NCI-H2081 treated with DMSO at 0.1 percent for 48 hours (cell line): ENCODE measurements around the gene EXOC3L2.

Source experiments
- DNase-seq: peaks from one replicate; lab custom pipeline; 2025; lab: John Stamatoyannopoulos, UW

Gene EXOC3L2

DNA sequence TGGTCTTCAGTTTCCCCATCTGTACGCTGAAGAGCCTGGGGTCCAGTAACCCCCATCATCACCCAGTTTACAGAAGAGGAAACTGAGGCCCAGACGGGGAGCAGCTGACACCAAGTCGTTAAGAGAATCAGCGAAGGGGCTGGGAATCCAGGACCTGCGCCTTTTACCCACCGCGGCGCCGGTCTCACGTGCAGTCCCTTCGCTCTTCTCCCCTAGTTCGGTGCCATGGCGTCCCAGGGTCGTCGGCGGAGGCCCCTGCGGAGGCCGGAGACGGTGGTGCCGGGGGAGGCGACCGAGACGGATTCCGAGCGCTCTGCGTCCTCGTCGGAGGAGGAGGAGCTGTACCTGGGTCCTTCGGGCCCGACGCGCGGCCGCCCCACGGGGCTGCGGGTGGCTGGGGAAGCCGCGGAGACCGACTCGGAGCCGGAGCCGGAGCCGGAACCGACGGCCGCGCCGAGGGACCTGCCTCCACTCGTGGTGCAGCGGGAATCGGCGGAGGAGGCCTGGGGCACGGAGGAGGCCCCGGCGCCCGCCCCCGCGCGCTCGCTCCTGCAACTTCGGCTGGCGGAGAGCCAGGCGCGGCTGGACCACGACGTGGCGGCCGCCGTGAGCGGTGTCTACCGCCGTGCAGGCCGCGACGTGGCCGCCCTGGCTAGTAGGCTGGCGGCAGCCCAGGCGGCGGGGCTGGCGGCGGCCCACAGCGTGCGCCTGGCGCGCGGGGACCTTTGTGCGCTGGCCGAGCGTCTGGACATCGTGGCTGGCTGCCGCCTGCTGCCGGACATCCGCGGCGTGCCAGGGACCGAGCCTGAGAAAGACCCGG, 65.9 kb downstream of the EXOC3L2 start:
- DNase-seq: no peak

DNA sequence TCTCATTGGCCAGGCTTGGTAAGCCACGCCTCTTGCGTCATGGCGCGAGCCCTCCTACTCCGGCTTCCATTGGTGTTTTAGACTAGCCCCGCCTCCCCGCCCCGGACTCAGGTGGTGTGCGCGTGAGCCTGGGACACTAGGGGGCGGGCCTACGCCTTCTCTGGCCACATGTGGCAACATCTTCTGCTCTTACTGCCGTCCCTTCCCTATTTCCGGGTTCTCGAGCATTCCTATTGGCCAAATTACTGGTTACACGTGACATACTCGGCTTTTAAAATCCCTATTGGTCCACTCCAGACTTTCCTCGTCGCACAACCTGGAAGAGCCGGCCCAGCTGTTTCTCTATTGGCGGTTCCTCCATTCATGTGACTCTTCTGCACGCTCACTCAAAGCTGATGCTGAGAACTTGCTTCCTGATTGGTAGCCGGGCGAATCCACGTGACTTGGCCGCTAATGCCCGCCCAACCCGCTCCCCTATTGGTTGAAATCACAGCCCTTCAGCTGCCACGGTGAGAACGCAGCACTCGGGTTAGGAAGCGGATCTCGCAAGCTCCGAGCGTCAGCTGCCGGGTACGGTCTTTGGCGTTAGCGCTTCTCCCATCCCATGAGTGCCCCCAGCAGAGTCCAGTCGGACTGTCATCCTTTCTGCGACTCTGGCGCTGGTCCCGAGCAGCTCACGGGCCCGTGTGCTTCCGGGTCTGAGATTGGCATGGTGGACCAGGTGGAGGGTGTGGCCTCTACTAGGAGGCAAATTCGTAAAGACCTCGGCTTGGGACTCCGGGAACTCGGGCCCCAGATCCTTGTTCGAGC, 66.7 kb downstream of the EXOC3L2 start, which contains the start of gene BLOC1S3:
BLOC1S3 (plus strand) TSS at position 523 of the 810 bp plus-strand sequence. CDS start 513 bp downstream, outside the sequence.
- DNase-seq: peak; percentile 100

DNA sequence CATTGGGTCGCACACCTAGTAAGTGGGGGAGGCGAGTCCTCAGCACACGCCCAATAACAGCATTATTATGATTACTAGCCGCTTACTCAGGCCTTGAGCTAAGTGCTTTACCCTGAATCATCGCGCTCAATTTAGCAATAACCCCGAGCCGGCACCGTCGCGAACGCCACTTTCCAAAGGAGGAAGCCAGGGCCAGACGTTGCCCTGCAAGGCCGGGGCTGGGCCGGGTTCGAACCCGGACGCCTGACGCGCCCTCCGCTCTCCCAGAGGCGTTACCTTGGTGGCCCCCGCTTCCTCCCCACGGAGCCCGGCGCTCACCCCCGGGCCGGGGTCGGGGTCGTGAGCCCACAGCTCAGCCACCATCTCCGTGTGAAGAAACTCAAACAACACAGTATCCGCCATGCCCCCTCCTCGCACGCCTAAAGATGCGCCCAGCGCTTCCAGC, 67.4 kb downstream of the EXOC3L2 start, which contains the start of gene TRAPPC6A:
TRAPPC6A (minus strand) TSS at position 421 of the 445 bp plus-strand sequence; CDS start at position 402, 19 bp downstream.
- DNase-seq: no peak

DNA sequence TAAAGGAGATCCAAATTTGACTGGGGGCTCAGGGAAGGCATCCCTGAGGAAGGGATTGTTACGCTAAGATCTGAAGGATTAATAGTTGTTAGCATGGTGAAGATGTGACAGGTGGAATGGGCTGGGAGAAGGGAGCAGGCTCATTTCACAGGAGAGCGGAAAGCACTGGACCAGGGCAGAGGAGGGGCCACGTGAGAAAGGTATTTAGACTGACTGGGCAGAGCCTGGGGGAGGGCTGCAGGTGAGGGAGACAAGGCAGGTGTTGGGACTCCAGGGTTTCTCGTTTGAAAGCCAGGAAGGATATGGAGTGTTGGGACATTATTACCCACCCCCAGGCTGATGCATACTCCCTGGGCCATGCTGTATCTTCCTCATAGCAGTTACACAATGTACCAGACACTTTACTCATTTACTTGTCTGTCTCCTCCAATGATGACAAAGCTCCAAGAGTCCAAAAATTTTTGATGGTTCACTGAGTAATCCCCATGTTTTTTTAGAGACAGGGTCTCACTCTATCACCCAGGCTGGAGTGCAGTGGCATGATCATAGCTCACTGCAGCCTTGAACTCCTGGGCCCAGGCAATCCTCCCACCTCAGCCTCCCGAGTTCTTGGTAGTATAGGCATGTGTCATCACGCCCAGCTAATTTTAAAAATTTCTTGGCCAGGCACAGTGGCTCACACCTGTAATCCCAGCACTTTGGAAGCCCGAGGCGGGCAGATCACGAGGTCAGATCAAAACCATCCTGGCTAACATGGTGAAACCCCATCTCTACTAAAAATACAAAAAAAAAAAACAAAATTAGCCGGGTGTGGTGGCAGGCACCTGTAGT, 69.5 kb downstream of the EXOC3L2 start:
- no peak for DNase-seq

DNA sequence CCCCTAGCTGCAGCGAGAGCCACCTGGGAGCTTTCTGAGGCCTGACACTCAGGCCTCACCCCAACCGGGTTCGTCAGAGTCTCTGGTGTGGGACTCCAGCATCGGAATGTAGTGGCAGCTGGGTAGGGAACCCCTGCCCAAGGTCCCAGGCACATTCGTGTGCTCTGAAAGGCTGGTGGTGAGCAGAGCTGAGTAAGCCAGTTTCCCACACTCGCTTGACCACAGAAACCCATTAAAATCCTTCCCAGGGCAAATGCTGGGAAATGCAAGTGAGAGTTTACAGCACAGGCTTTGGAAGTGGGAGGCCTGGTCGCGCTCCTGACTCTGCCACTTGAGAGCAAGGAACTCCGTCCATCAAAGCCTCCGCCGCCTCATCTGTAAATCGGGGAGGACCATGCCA, 71.4 kb downstream of the EXOC3L2 start:
- no peak for DNase-seq

DNA sequence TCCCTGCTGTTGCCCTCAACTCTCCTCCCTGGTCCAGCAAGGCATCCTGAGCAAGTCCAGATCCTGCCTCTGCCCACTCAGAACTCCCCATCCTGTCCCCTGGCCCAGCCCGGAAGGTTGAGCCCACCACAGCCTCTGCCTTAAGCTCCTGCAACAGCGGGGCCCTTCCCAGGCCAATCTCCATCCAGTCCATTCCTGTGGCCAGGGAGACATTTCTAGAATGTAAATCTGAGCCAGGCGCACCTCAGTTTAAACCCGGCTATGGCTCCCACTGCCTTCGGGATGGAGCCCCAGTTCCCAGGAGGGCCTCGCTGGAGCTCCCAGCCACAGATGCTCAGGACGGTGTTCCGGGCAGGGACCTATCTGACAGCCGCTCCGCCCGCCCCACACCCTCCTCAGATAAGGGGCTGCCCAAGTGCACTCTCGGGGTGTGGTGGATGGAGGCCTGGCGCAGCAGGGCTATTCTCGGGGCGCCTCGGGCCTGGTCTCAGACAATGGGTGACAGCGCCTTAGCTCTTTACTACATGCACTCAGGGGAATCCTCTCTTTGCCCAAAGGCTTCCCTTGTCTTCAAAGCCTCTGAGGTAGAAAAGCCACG, 72.5 kb downstream of the EXOC3L2 start:
- no peak for DNase-seq

DNA sequence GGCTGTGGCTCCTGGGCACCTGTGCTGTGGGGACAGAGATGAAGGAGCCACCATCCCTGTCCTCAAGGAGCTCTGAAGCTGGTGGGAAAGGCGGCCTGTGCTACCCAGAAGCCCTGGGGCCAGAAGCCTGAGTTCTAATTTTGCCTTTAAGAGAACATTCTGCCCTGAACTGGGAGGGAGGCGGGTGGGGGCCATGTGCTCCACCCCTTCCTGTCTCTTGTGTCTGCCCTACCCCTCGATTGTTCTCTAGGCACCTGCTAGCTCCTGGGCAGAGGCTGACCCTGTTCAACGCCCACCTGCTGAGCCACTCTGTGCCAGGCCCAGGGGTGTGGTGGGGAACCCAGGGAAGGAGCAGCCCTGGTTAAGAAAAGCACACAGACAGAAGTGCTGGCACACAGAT, 73.0 kb downstream of the EXOC3L2 start:
- no peak for DNase-seq

DNA sequence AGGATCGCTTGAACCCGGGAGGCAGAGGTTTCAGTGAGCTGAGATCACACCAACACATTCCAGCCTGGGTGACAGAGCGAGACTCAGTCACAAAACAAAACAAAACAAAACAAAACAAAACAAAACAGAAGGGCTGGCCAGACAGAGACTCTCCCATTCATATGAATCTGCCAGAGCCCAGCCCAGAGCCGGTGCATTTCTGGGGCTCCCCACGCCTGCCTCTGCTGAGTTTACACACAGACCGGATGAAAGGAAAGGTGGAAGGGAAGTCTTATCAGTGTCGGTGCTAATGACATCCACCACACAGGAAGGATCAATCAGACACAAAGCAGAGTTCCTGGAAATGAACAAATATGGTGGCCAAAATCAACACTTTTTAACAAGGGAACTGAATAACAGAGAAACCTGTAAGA, 74.0 kb downstream of the EXOC3L2 start:
- no peak for DNase-seq

DNA sequence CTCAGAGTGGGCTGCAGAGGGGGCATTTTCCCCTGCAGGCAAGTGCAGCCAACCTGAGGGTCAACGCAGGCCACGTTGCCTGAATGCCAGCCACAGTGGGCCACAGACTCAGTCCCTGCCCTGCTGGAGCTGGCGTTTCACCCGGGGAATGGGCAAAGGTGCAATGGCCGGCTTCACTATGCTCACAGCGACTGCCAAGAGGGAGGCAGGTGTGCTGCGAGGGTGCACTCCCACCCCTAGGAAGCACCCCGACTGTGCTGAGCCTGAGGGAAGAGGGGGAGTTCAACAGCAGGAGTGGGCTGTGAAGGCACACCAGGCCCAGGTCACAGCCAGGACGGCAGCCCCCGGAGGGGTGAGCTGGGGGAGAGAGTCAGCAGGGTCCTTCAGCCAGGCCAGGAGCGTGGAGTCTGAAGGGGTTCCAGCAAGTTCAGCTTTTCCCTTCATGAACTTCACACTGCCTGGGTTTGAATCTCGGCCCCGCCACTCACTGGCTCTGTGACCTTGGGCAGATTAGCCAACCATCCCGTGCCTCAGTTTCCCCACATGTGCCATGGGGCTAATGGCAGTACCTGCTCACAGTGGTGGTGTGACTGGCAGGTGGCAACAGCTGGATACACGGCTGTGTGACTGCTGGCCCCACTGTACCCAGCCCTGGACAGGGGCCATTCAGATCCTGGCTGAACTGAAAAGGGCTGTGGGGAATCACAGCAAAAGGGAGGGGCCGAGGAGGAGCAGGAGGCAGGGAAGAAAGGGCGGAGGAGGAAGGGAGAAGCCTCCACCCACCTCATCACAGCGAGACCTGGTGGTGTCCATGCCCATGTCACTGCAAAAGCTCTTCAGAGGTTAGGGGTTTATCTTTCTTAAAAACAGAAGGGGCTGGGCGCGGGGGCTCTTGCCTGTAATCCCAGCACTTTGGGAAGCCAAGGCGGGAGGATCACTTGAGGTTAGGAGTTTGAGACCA, 74.8 kb downstream of the EXOC3L2 start:
- DNase-seq: no peak

DNA sequence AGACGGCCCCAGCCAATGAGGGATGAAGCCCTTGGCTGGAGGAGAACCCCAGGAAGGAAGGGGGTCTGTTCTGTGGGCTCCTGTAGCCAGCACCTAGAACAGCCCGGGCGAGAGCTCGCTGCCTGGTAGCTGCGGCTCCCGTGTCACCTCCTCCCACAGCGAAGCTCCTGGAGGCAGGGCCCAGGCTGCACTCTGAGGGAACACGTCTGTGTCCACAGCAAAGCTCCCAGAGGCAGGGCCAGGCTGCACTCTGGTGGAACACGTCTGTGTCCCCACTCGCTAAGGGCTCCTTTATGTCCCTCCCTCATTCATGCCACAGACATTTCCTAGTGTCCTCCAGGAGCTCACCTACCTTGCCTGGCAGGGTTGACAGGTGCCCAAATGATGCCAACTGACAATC, 75.6 kb downstream of the EXOC3L2 start:
- no peak for DNase-seq

DNA sequence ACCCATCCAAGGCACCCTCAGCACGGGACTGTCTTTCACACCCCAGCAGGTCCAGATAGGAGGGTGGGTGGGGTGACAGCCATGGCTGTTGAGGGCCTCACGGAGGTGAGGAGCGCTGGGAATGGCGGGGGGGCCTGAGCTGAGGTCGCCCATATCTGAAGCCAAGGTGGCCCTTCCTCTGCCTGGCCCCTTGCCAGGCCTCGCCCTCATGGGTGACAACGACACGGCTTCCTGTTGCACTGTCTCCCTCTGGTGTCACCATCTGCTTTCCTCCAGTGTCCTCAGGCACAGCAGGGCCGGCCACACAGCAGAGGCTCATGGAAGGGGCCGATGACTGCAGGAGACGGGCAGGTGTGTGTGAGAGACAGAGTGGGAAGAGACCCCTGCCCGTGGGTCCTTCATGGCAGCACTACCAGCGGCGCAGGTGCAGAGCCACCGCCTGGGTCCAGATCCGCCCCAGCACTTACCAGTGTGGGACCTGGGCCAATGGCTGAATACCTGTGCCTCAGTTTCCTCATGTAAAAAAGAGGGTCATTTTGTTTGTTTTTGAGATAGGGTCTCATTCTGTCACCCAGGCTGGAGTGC, 76.3 kb downstream of the EXOC3L2 start:
- no peak for DNase-seq

DNA sequence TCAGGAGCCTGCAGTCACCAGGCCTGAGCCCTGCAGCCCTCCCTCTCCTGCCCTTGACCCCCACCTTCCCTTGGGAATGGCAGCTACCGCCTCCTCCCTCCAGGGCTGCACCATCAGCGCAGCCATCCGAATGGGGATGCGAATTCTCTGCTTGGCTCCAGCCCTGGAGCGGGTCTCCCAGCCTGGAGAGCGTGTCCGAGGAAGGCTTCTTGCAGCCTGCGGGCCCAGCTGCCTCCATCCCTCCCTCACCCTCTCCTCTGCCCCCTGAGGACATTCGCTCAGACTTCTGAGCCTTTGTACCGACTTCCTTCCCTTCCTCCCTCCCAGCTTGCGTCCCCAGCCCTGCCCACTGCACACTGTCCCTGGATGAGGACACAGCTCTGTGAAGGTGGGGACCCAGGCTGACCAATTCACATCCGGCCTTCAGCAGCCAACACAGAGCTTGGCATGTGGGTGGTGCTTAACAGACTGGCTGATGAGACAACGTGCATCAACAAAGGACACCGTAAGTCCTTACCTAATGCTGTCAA, 78.4 kb downstream of the EXOC3L2 start:
- no peak for DNase-seq

DNA sequence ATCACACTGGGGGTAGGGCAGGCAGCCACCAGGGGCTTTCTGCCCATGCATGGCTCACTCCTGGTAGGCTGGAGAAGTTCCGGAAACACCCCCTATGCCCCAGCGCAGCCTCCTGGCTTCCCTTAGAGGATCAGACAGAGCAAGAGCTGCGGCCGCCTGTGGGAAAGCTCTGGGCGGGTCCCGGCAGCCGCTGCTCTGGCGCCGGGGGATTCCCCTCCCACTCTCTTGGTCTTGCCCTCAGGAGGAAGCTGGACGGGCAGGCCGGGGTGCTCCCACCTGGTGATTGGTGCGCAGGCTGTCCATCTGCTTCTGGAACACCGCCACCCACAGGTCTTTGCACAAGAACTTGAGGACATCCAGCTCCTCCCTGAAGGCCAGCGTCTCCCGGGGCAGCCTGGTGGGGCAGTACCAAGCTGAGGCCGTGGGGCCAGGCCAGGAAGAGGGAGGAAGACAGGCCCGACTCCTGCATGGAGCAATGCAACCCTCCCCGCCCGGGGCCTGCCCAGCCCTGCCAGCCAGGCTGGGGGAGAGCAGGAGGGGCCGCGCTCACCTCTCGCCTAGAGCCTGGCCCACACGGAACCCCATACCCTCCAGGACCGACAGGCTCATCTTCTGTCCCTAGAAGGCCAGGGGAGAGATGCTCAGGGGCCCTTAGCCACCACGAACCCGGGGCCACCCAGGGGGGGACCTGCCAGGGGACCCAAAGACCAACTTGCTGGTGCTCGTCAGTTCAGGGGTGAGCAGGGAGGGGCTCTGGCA, 80.5 kb downstream of the EXOC3L2 start:
- no peak for DNase-seq

DNA sequence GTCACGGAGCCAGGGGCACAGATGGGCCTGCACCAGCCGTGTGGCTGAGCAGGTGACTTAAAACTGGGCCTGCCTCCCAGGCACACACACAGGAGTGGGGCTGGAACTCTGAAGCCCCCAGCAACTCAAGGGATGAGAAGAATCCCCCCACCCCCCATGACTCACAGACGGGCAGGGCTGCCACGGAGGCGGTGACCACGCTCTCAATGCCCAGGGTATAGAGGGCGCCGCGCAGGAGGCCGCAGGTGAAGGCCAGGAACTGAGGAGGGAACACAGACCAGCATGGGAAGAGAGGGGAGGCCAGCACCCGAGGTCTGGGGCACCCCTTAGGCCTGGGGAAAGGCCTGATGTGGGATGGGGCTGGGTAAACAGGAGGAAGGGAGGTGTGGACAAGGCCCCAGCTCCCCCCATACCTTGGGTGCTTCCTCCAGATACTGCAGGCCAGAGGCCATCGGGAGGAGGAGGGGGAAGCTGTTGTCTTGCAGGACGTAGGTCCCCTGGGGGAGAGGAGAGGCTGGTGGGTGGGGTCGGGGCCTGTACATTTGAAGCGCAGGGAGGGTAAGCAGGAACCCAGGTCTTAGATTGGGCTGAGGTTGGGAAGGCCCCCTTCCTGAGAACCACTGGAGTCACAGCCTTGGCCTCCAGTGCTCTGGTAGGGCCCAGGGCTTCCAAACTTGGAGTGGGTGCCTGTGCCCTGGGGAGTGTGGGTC, 81.3 kb downstream of the EXOC3L2 start:
- DNase-seq: no peak

DNA sequence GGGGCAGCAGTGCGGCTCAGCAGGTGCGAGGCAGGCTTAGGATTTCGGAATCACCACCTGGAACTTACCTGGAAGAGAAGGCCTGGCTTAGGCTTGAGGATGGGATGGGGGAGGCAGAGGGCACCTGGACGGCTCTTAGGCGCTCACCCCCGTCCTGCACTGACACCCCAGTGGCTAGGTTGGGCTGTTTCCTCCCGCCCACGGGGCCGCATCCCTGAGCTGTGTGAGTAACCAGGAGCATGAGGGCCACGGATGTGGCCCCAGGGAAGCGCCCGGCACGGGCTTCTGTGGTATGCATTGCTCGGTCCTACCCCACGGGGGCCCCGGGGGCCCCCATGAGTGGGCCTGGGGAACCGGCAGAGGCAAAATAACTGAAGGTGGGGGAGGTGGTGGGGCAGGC, 82.1 kb downstream of the EXOC3L2 start:
- no peak for DNase-seq

DNA sequence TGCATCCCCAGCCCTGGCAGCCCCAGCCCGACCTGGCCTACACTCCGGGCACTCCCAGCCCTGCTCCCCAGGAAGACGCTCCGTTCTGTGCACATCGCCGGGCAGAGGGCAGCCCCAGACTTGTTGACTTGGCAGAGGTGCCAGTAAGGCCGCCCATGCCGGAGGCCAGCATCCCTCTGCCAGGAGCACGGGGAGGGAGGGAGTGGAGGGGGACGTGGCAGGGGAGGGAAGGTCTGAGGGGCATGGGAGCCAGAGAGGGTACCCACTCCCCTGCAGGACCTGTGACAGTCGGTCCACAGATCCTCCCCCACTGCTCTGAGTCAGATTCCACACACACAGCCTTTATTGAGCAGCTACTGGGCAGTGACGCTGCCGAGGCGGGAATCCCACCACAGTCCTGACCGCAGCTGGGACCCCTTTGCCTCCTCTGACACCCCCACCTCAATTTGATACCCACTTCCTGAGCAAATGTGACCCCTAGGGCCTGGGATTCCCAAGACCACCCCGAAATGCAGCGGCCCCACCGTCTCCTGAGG, 82.5 kb downstream of the EXOC3L2 start:
- DNase-seq: no peak
